GM12873 (cell line): ENCODE measurements around the gene UBE2E2.

Source experiments
- CTCF ChIP-seq: IDR thresholded peaks from 2 replicates; pipeline ENCODE4 v1.5.1; 2012; ENCODE audit warnings: low read depth, mild to moderate bottlenecking, moderate library complexity, low read length, control low read depth; ENCODE audit not compliant: insufficient read depth; ENCODE audit errors: missing control alignments

The UBE2E2 gene

GRCh38 chr3:23575697-23576096 is 372.6 kb downstream of the UBE2E2 start:
- TF ChIP-seq CTCF, result no peak

GRCh38 chr3:23576379-23576959 is 373.3 kb downstream of the UBE2E2 start:
- TF ChIP-seq CTCF, result no peak

GRCh38 chr3:23580096-23580713 is 377.1 kb downstream of the UBE2E2 start:
- TF ChIP-seq CTCF, result no peak

- TF ChIP-seq CTCF, result no peak
Measured at GRCh38 chr3:23583980-23584740, 381.0 kb downstream of the UBE2E2 start.

GRCh38 chr3:23587513-23587912 is 384.4 kb downstream of the UBE2E2 start:
- TF ChIP-seq CTCF, result no peak

- TF ChIP-seq CTCF, result no peak
Measured at GRCh38 chr3:23588547-23588946, 385.4 kb downstream of the UBE2E2 start.

GRCh38 chr3:23589602-23590001 is 386.5 kb downstream of the UBE2E2 start:
- TF ChIP-seq CTCF, result no peak
